ENCODE results near the gene CNIH3.

Gene CNIH3

DNA sequence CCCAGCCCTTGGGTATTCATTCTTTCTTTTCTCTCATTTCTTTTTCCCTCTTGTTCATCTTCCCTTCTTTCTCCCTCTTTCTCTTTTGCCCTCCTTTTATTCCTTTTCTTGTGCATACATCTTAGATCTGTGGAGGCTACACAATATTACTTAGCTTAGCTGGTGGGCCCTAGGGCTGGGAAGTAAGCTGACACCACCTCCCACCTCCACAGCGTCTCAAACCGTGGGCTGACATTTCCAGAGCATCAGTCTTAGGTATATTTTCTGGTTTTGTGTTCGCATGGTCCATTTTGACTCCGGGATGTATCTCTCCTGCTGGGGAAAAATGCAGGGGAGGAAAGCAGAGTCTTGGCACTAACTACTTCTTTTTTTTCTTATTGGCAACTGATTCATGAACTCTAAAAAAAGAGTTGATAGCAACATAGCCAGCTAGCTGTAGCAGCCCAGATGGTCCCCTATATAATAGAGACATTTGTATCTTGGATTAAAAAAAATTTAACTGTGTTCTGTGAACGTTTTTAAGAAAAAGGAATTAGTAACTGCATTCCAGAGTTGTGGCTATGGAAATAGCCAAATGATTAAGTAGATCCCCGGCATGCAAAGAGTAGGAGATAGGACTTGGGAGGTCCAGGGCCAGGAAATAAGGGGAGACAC, 15.5 kb downstream of the CNIH3 start:
- TF ChIP-seq POLR2AphosphoS5 (IDR thresholded peaks at IDR 0.05; ENCODE audit: borderline replicate concordance, low read depth, low read length) (no peak), EZH2 (IDR thresholded peaks at IDR 0.05) (no peak), FOXP2 (optimal IDR thresholded peaks at IDR 0.05; ENCODE audit: control extremely low read depth, extremely low read length, insufficient read depth) (no peak)
- H3K9ac ChIP-seq (ENCODE audit: insufficient read length) = no peak overlapping the region
- DNase-seq (ENCODE audit: low read depth, low spot score) = no peak
- H3K36me3 ChIP-seq (ENCODE audit: insufficient read depth, low read length) = no peaks in the 10 kb centered on the region
- H3K9me3 ChIP-seq (ENCODE audit: low read depth, low read length) = no peaks in the 10 kb centered on the region
- no peak overlapping the region for H3K4me3 ChIP-seq
- no peak overlapping the region for H3K27ac ChIP-seq

GRCh38 chr1:224632381-224632871, 16.3 kb downstream of the CNIH3 start:
- no peak overlapping the region for H3K4me3 ChIP-seq
- H3K9ac ChIP-seq (ENCODE audit: insufficient read length) = no peak overlapping the region
- no peak for DNase-seq (ENCODE audit: low read depth, low spot score)
- no peak overlapping the region for H3K27ac ChIP-seq
- TF ChIP-seq EZH2 (IDR thresholded peaks at IDR 0.05) = no peak
- TF ChIP-seq FOXP2 (optimal IDR thresholded peaks at IDR 0.05; ENCODE audit: control extremely low read depth, extremely low read length, insufficient read depth) = no peak
- no peak for TF ChIP-seq POLR2AphosphoS5 (IDR thresholded peaks at IDR 0.05; ENCODE audit: borderline replicate concordance, low read depth, low read length)
- no peaks in the 10 kb centered on the region for H3K9me3 ChIP-seq (ENCODE audit: low read depth, low read length)
- no peaks in the 10 kb centered on the region for H3K36me3 ChIP-seq (ENCODE audit: insufficient read depth, low read length)

DNA sequence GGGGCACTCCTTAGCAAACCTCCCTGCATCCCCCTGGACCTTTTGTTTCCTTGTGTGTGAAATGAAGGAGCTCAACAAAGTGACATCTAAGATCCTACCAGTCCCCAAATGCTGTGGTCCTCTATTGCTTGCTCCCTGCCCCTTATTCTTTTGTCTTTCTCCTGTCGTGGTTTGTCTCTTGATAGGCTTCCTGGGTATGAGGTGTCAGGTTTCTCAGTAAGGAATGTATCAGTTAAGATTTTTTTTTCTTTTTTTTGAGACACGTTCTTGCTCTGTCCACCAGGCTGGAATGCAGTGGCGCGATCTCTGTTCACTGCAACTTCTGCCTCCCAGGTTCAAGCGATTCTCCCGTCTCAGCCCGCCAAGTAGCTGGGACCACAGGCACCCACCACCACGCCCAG, 16.8 kb downstream of the CNIH3 start:
- Histone ChIP-seq H3K27ac (no peak overlapping the region), H3K9ac (ENCODE audit: insufficient read length) (no peak overlapping the region), H3K36me3 (ENCODE audit: insufficient read depth, low read length) (no peaks in the 10 kb centered on the region), H3K9me3 (ENCODE audit: low read depth, low read length) (no peaks in the 10 kb centered on the region), H3K4me3 (no peak overlapping the region)
- DNase-seq (ENCODE audit: low read depth, low spot score) = no peak
- TF ChIP-seq EZH2 (IDR thresholded peaks at IDR 0.05) (no peak), POLR2AphosphoS5 (IDR thresholded peaks at IDR 0.05; ENCODE audit: borderline replicate concordance, low read depth, low read length) (no peak), FOXP2 (optimal IDR thresholded peaks at IDR 0.05; ENCODE audit: control extremely low read depth, extremely low read length, insufficient read depth) (no peak)

DNA sequence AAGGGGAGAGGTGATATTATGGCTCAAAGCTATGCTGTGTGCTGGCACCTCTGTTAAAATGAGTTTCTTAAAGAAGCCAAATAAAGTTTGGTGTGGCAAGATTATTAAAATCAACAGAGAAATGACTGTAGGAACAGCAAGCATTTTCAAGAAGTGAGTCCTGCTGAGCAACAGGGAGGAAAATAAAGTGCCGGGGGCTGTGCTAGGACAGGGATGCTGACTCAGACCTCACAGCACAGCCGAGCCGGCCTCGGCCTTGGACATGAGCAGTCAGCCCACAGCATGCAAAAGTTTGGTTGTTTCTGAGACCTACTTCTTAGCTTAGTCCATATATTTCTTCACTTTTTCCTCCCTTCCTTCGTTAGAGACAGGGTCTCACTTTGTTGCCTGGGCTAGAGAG, 19.2 kb downstream of the CNIH3 start:
- H3K9ac ChIP-seq (ENCODE audit: insufficient read length) = no peak overlapping the region
- TF ChIP-seq POLR2AphosphoS5 (IDR thresholded peaks at IDR 0.05; ENCODE audit: borderline replicate concordance, low read depth, low read length) (no peak), FOXP2 (optimal IDR thresholded peaks at IDR 0.05; ENCODE audit: control extremely low read depth, extremely low read length, insufficient read depth) (no peak), EZH2 (IDR thresholded peaks at IDR 0.05) (no peak)
- H3K4me3 ChIP-seq = no peak overlapping the region
- H3K27ac ChIP-seq = no peak overlapping the region
- no peak for DNase-seq (ENCODE audit: low read depth, low spot score)
- H3K36me3 ChIP-seq (ENCODE audit: insufficient read depth, low read length) = no peaks in the 10 kb centered on the region
- no peaks in the 10 kb centered on the region for H3K9me3 ChIP-seq (ENCODE audit: low read depth, low read length)

DNA sequence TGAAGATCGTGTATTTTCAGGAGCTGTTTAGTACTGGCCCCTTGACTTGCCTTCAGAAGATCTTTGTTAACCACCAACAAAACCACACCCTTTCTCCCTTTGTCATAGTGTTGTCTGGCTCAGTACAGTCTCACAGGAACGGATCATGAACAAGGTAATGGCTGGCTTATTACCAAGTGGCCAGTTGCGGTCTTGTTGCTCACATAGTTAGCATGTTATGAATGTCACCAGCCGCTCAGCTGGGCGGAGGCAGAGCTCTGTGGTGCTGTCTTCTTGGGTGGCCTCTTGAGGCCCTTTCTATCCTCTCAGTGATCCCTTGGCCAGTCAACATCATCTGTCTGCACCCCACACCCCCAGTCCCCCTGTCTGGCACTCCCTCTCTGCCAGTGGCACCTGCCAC, 21.4 kb downstream of the CNIH3 start:
- Histone ChIP-seq H3K4me3 (no peak overlapping the region), H3K36me3 (ENCODE audit: insufficient read depth, low read length) (no peaks in the 10 kb centered on the region), H3K9me3 (ENCODE audit: low read depth, low read length) (no peaks in the 10 kb centered on the region), H3K27ac (no peak overlapping the region), H3K9ac (ENCODE audit: insufficient read length) (no peak overlapping the region)
- DNase-seq (ENCODE audit: low read depth, low spot score) = no peak
- no peak for TF ChIP-seq EZH2 (IDR thresholded peaks at IDR 0.05)
- no peak for TF ChIP-seq FOXP2 (optimal IDR thresholded peaks at IDR 0.05; ENCODE audit: control extremely low read depth, extremely low read length, insufficient read depth)
- no peak for TF ChIP-seq POLR2AphosphoS5 (IDR thresholded peaks at IDR 0.05; ENCODE audit: borderline replicate concordance, low read depth, low read length)

GRCh38 chr1:224637936-224638335, 21.8 kb downstream of the CNIH3 start:
- TF ChIP-seq FOXP2 (optimal IDR thresholded peaks at IDR 0.05; ENCODE audit: control extremely low read depth, extremely low read length, insufficient read depth) = no peak
- no peak for TF ChIP-seq EZH2 (IDR thresholded peaks at IDR 0.05)
- no peak for TF ChIP-seq POLR2AphosphoS5 (IDR thresholded peaks at IDR 0.05; ENCODE audit: borderline replicate concordance, low read depth, low read length)
- Histone ChIP-seq H3K9ac (ENCODE audit: insufficient read length) (no peak overlapping the region), H3K4me3 (no peak overlapping the region), H3K9me3 (ENCODE audit: low read depth, low read length) (no peaks in the 10 kb centered on the region), H3K36me3 (ENCODE audit: insufficient read depth, low read length) (no peaks in the 10 kb centered on the region), H3K27ac (no peak overlapping the region)
- no peak for DNase-seq (ENCODE audit: low read depth, low spot score)

GRCh38 chr1:224639426-224639975, 23.4 kb downstream of the CNIH3 start:
- no peak overlapping the region for H3K9ac ChIP-seq (ENCODE audit: insufficient read length)
- no peak for TF ChIP-seq POLR2AphosphoS5 (IDR thresholded peaks at IDR 0.05; ENCODE audit: borderline replicate concordance, low read depth, low read length)
- no peak for TF ChIP-seq FOXP2 (optimal IDR thresholded peaks at IDR 0.05; ENCODE audit: control extremely low read depth, extremely low read length, insufficient read depth)
- no peak overlapping the region for H3K27ac ChIP-seq
- H3K9me3 ChIP-seq (ENCODE audit: low read depth, low read length) = no peaks in the 10 kb centered on the region
- H3K36me3 ChIP-seq (ENCODE audit: insufficient read depth, low read length) = no peaks in the 10 kb centered on the region
- H3K4me3 ChIP-seq = no peak overlapping the region
- DNase-seq (ENCODE audit: low read depth, low spot score) = no peak

- TF ChIP-seq POLR2AphosphoS5 (IDR thresholded peaks at IDR 0.05; ENCODE audit: borderline replicate concordance, low read depth, low read length) = no peak
- no peak for TF ChIP-seq EZH2 (IDR thresholded peaks at IDR 0.05)
- TF ChIP-seq FOXP2 (optimal IDR thresholded peaks at IDR 0.05; ENCODE audit: control extremely low read depth, extremely low read length, insufficient read depth) = no peak
- Histone ChIP-seq H3K4me3 (no peak overlapping the region), H3K27ac (no peak overlapping the region), H3K9ac (ENCODE audit: insufficient read length) (no peak overlapping the region), H3K36me3 (ENCODE audit: insufficient read depth, low read length) (no peaks in the 10 kb centered on the region), H3K9me3 (ENCODE audit: low read depth, low read length) (no peaks in the 10 kb centered on the region)
- no peak for DNase-seq (ENCODE audit: low read depth, low spot score)
Observed at GRCh38 chr1:224640018-224640417, 23.9 kb downstream of the CNIH3 start.

Measured in SK-N-MC (cell line).